Endothelial cell of umbilical vein (primary cell): ENCODE data around the gene COX8A.

Experiments used
- CTCF ChIP-seq, 2 donors: IDR thresholded peaks; 1 replicate in 1 of 2; 2 replicates in 1 of 2; pipeline ENCODE4 v1.5.1; 2011; ENCODE audit warnings: low read length in 2 of 2, mild to moderate bottlenecking in 2 of 2, moderate library complexity in 2 of 2, control low read depth in 1 of 2, inconsistent platforms in 1 of 2, low read depth in 1 of 2; ENCODE audit not compliant: insufficient read depth in 1 of 2; ENCODE audit errors: extremely low read depth in 1 of 2
- EZH2 ChIP-seq: IDR thresholded peaks from 2 replicates; pipeline ENCODE4 v1.6.1; 2012; ENCODE audit warnings: borderline replicate concordance, low read depth, mild to moderate bottlenecking, moderate library complexity, low read length, inconsistent platforms; ENCODE audit not compliant: severe bottlenecking
- JUN ChIP-seq: IDR thresholded peaks from 2 replicates; pipeline ENCODE4 v1.6.1; 2011; ENCODE audit warnings: borderline replicate concordance, low read depth; ENCODE audit not compliant: insufficient read length, insufficient read depth
- MAX ChIP-seq: IDR thresholded peaks from 2 replicates; pipeline ENCODE4 v1.6.1; 2011; ENCODE audit not compliant: insufficient read depth, insufficient read length
- POLR2A ChIP-seq: IDR thresholded peaks from 2 replicates; pipeline ENCODE4 v1.6.1; 2012; ENCODE audit warnings: low read depth, mild to moderate bottlenecking, control low read depth, low read length
- POLR2AphosphoS5 ChIP-seq: IDR thresholded peaks from 2 replicates; pipeline ENCODE4 v1.6.1; 2012; ENCODE audit warnings: low read depth, mild to moderate bottlenecking, control low read depth, low read length, moderate library complexity; ENCODE audit not compliant: insufficient read depth

GRCh38 chr11:64006398-64006797 lies 32.0 kb downstream of the COX8A start:
- no peak for TF ChIP-seq MAX
- no peak for TF ChIP-seq POLR2AphosphoS5
- TF ChIP-seq CTCF (IDR thresholded peaks at IDR 0.05; ENCODE audit: extremely low read depth in 1 of 2, insufficient read depth in 1 of 2, low read depth in 1 of 2, low read length in 2 of 2) = no peak
- TF ChIP-seq JUN = no peak
- no peak for TF ChIP-seq POLR2A
- TF ChIP-seq EZH2 = no peak
